ENCODE data around the gene SNX25.

The SNX25 gene

DNA sequence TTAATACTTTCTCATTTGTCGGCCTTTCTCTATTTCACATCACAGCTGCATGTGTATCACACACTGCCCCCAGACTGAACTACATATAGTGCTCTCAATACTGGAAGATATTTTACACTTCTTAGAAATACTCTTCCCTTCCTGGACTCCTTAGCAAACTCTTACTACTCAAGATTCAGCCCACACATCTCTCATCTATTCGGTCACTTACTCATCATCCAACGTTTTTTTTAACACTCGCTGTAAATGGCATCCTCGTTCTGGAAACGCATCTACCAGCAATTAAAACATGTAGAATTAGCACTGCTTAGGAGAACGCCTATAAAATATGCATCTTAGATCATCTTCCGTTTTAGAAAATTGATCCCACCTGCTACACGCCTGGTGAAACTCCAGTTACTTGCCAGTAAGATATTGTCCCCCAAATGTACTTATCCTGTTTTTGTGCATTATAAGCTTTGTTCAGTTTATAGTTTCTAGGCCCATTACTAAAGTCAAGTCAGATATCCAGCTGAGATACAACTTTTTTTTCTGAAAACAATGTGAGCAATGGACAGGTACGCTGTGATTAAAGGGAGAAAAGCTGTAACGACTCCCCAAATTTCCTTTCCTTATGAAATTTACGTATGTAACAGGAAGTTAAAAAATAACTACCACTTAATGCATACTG, 185.3 kb downstream of the SNX25 start:
- no peak overlapping the region for H3K27ac ChIP-seq (ENCODE audit: extremely low read depth, low read depth, low read length)

DNA sequence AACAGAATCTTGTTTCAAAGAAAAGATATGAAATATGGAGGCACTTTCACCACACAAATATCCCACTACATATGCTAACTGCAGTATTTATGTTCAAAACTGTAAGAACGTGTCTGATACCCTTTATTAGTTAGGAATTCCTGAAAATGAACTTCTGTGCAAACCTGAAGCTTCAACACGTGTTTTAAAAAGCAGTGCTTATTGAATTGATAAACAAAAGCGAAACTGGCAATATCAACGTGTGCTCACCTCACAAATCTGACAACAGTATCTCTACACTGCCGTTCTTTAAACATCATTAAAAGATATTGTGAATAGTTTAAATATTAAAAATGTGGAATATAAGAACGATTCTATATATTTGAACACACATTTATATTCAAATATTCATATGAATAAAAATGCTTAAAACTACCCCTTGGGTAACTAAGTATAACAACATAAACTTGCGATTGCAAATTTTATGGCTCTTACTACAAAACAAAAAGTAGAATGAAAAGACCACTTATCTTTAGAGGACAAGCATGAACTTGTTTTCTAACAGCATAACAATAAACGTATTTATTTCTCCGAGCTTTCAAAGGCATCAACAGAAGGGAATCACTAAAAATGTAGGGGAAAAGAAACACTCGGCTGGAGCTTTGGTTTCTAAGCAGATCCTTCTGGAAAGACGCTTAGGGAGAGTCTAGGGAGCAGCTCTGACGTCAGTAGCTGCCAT, 186.0 kb downstream of the SNX25 start, which contains the start of gene LRP2BP:
TSS of gene LRP2BP (minus strand) at position 687 of the 718 bp plus-strand sequence. CDS start 17,738 bp downstream, outside the sequence.
- Histone ChIP-seq H3K27ac (ENCODE audit: extremely low read depth, low read depth, low read length) (peak within 1 kb of the TSS; percentile 81), H3K4me1 (ENCODE audit: control insufficient read depth, insufficient read depth, low read length) (peaks cover 4% of the 10 kb centered on the region; the same call in 1 of the 2 replicates), H3K36me3 (ENCODE audit: control insufficient read depth in 2 of 2, insufficient read depth in 1 of 2, low read length in 2 of 2) (peaks cover 0 to 18% of the 10 kb centered on the region in 2 experiments; a peak in 2 of 3 replicates), H3K4me3 (ENCODE audit: low read depth, low read length) (peak within 1 kb of the TSS; percentile 60), H3K9me3 (ENCODE audit: control insufficient read depth, insufficient read depth, low read depth, low read length) (no peaks in the 10 kb centered on the region)
- ChIA-PET CTCF (interaction anchor here (0.6 kb wide), 1 partner anchor 79 kb away, joined by 3 read pairs; no protein-coding TSS in a partner anchor), POLR2A (interaction anchor here (1.3 kb wide), 1 partner anchor 253 kb away, joined by 4 read pairs; the partner anchor contains the start of gene SLC25A4)
- 0 out of 2 replicates have a peak, but pooled peaks have one; percentile 7 for TF ChIP-seq IKZF3 (tag by site-specific recombination; IDR thresholded peaks at IDR 0.05)
- TF ChIP-seq, protein P1, sequence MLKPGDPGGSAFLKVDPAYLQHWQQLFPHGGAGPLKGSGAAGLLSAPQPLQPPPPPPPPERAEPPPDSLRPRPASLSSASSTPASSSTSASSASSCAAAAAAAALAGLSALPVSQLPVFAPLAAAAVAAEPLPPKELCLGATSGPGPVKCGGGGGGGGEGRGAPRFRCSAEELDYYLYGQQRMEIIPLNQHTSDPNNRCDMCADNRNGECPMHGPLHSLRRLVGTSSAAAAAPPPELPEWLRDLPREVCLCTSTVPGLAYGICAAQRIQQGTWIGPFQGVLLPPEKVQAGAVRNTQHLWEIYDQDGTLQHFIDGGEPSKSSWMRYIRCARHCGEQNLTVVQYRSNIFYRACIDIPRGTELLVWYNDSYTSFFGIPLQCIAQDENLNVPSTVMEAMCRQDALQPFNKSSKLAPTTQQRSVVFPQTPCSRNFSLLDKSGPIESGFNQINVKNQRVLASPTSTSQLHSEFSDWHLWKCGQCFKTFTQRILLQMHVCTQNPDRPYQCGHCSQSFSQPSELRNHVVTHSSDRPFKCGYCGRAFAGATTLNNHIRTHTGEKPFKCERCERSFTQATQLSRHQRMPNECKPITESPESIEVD (tag by site-specific recombination; IDR thresholded peaks at IDR 0.05) = peak; percentile 27; the same call in 1 of the 2 replicates
- TF ChIP-seq YY2 (tag by site-specific recombination; IDR thresholded peaks at IDR 0.05) = no peak
- 0 out of 2 replicates have a peak, but pooled peaks have one; percentile 6 for TF ChIP-seq PRDM1 (tag by site-specific recombination; IDR thresholded peaks at IDR 0.05)
- TF ChIP-seq, protein P2, sequence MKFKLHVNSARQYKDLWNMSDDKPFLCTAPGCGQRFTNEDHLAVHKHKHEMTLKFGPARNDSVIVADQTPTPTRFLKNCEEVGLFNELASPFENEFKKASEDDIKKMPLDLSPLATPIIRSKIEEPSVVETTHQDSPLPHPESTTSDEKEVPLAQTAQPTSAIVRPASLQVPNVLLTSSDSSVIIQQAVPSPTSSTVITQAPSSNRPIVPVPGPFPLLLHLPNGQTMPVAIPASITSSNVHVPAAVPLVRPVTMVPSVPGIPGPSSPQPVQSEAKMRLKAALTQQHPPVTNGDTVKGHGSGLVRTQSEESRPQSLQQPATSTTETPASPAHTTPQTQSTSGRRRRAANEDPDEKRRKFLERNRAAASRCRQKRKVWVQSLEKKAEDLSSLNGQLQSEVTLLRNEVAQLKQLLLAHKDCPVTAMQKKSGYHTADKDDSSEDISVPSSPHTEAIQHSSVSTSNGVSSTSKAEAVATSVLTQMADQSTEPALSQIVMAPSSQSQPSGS (tag by site-specific recombination; IDR thresholded peaks at IDR 0.05; ENCODE audit: low read depth) = 0 out of 2 replicates have a peak, but pooled peaks have one; percentile 80
- TF ChIP-seq GFI1B (tag by site-specific recombination; IDR thresholded peaks at IDR 0.05) = no peak

More for the DNA sequence above, 185.3 kb downstream of the SNX25 start:
- ChIA-PET POLR2A (interaction anchor here (0.6 kb wide), 1 partner anchor 193 kb away, joined by 4 read pairs; no protein-coding TSS in a partner anchor), CTCF (no interaction called here)
- peaks cover 4% of the 10 kb centered on the region; the same call in 1 of the 2 replicates for H3K4me1 ChIP-seq (ENCODE audit: control insufficient read depth, insufficient read depth, low read length)
- no peak overlapping the region for H3K4me3 ChIP-seq (ENCODE audit: low read depth, low read length)
- H3K9me3 ChIP-seq (ENCODE audit: control insufficient read depth, insufficient read depth, low read depth, low read length) = no peaks in the 10 kb centered on the region
- H3K36me3 ChIP-seq (ENCODE audit: control insufficient read depth in 2 of 2, insufficient read depth in 1 of 2, low read length in 2 of 2) = peaks cover 0 to 11% of the 10 kb centered on the region in 2 experiments; a peak in 1 of 3 replicates
- TF ChIP-seq KLF7 (tag by site-specific recombination; IDR thresholded peaks at IDR 0.05; ENCODE audit: borderline replicate concordance) (no peak), PRDM1 (tag by site-specific recombination; IDR thresholded peaks at IDR 0.05) (peak; percentile 24; the same call in 1 of the 2 replicates)

DNA sequence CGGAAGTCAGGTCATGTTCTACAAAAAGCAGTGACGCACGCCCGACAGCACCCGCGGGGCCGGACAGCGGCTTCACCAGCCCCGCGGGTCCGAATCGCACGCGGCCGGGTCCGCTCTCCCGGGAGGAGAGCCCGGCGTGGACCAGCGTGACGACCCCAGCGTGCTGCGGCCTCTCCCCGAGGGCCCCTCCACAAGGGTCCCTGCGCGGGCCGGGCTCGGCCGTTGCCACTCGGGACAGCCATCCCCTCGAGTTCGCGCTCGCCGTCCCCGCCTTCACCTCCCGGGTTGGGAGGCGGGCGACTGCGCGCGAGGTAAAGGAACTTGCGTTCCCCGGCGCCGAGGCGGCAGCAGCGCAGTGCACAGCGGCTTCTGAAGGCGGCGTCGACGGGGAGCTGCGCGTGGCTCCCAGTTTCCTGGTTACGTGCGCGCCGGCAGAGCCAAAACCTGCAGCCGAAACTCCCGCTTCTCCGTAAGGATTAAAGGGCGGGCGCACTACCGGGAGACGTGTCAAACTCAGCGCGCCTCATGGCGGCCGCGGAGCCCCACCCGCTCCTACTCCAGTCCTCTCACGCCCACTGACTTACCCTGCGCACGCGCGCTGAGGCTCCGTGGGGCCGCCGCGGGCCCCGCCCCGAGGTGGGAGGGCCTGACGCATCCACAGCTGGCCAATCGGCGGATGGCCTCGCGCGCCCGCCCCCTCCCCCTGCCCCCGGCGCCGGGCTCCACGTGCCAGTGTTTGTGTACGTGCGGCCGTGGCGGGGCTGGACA, 186.7 kb downstream of the SNX25 start:
- Histone ChIP-seq H3K4me3 (ENCODE audit: low read depth, low read length) (peak overlapping the region; percentile 60), H3K9me3 (ENCODE audit: control insufficient read depth, insufficient read depth, low read depth, low read length) (no peaks in the 10 kb centered on the region), H3K27ac (ENCODE audit: extremely low read depth, low read depth, low read length) (peak overlapping the region; percentile 81; the same call in 1 of the 2 replicates), H3K36me3 (ENCODE audit: control insufficient read depth in 2 of 2, insufficient read depth in 1 of 2, low read length in 2 of 2) (peaks cover 0 to 25% of the 10 kb centered on the region in 2 experiments; a peak in 2 of 3 replicates), H3K4me1 (ENCODE audit: control insufficient read depth, insufficient read depth, low read length) (peaks cover 4% of the 10 kb centered on the region; the same call in 1 of the 2 replicates)
- ChIA-PET POLR2A (interaction anchor here (0.6 to 1.3 kb wide), 4 partner anchors 8 to 253 kb away, joined by 3 to 4 read pairs (median 3); partner anchors contain the start of gene SLC25A4), CTCF (interaction anchor here (1.3 kb wide), 1 partner anchor 202 kb away, joined by 3 read pairs; no protein-coding TSS in a partner anchor)
- TF ChIP-seq SCRT2 (tag by site-specific recombination; IDR thresholded peaks at IDR 0.05) = no peak
- no peak for TF ChIP-seq ZNF548 (tag by site-specific recombination; IDR thresholded peaks at IDR 0.05)
- TF ChIP-seq ZNF558 (tag by site-specific recombination; IDR thresholded peaks at IDR 0.05) = no peak
- TF ChIP-seq ZNF701 (tag by site-specific recombination; IDR thresholded peaks at IDR 0.05) = no peak
- TF ChIP-seq ZNF266 (tag by site-specific recombination; IDR thresholded peaks at IDR 0.05; ENCODE audit: low read depth) = no peak
- peak; percentile 47; the same call in 1 of the 2 replicates for TF ChIP-seq ZNF10 (tag by site-specific recombination; IDR thresholded peaks at IDR 0.05)
- TF ChIP-seq, protein P3, sequence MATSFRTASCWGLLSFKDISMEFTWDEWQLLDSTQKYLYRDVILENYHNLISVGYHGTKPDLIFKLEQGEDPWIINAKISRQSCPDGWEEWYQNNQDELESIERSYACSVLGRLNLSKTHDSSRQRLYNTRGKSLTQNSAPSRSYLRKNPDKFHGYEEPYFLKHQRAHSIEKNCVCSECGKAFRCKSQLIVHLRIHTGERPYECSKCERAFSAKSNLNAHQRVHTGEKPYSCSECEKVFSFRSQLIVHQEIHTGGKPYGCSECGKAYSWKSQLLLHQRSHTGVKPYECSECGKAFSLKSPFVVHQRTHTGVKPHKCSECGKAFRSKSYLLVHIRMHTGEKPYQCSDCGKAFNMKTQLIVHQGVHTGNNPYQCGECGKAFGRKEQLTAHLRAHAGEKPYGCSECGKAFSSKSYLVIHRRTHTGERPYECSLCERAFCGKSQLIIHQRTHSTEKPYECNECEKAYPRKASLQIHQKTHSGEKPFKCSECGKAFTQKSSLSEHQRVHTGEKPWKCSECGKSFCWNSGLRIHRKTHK (tag by site-specific recombination; IDR thresholded peaks at IDR 0.05) = no peak
- TF ChIP-seq ZSCAN30 (tag by site-specific recombination; IDR thresholded peaks at IDR 0.05) = peak; percentile 35; the same call in 1 of the 2 replicates
- no peak for TF ChIP-seq ZNF350 (tag by site-specific recombination; IDR thresholded peaks at IDR 0.05)
- TF ChIP-seq, protein P4, sequence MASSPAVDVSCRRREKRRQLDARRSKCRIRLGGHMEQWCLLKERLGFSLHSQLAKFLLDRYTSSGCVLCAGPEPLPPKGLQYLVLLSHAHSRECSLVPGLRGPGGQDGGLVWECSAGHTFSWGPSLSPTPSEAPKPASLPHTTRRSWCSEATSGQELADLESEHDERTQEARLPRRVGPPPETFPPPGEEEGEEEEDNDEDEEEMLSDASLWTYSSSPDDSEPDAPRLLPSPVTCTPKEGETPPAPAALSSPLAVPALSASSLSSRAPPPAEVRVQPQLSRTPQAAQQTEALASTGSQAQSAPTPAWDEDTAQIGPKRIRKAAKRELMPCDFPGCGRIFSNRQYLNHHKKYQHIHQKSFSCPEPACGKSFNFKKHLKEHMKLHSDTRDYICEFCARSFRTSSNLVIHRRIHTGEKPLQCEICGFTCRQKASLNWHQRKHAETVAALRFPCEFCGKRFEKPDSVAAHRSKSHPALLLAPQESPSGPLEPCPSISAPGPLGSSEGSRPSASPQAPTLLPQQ (tag by site-specific recombination; IDR thresholded peaks at IDR 0.05) = peak; percentile 29; the same call in 1 of the 2 replicates
- no peak for TF ChIP-seq ZNF416 (tag by site-specific recombination; IDR thresholded peaks at IDR 0.05)
- TF ChIP-seq ZNF23 (tag by site-specific recombination; IDR thresholded peaks at IDR 0.05; ENCODE audit: borderline replicate concordance) = no peak
- no peak for TF ChIP-seq ZNF133 (tag by site-specific recombination; IDR thresholded peaks at IDR 0.05)
- no peak for TF ChIP-seq ZSCAN23 (tag by site-specific recombination; IDR thresholded peaks at IDR 0.05)
